Naive thymus-derived CD4-positive, alpha-beta T cell (primary cell): Measurements from ENCODE around the gene PI4KA. TPM values are rescaled to one million over a fixed set of nuclear protein-coding genes. Genes with fewer than 3 reads are reported as not detected.

Experiments
- ATAC-seq: fragments of 150-1000 bp; cut with Tn5 transposase; 2 replicates; pipeline ENCODE4 v1.10.0; 2021; ENCODE audit warnings: mild to moderate bottlenecking, moderate library complexity
- CTCF ChIA-PET: fragments of 350-600 bp; sonication (Branson Sonifier 250); formaldehyde crosslinking; loops from one replicate; lab custom pipeline; 2021; ENCODE audit warnings: antibody characterized with exemption; lab: Charles Lee
- POLR2A ChIA-PET: fragments of 350-600 bp; sonication (Branson Sonifier 250); formaldehyde crosslinking; loops from one replicate; lab custom pipeline; 2021; ENCODE audit warnings: antibody characterized with exemption, inconsistent platforms; lab: Charles Lee
- DNase-seq, 9 donors: peaks; one replicate each; pipeline versions ENCODE4 v3.0.0 to v3.0.0-alpha.2; 2020 to 2022; ENCODE audit warnings: mixed read lengths in 1 of 9
- H3K27ac ChIP-seq: one replicate; pipeline ENCODE4 v1.7.0; 2013; ENCODE audit warnings: mild to moderate bottlenecking, low read depth, low read length, moderate library complexity
- H3K27me3 ChIP-seq, 2 donors: one replicate each; pipeline ENCODE4 v1.7.0; 2013; ENCODE audit warnings: low read length in 2 of 2, mild to moderate bottlenecking in 2 of 2, moderate library complexity in 2 of 2; ENCODE audit not compliant: control insufficient read depth in 2 of 2, insufficient read depth in 2 of 2
- H3K36me3 ChIP-seq, 3 experiments: 1 replicate in 2 of 3; 2 replicates in 1 of 3; pipeline ENCODE4 v1.7.0; 2013; ENCODE audit warnings: low read length in 3 of 3, mild to moderate bottlenecking in 3 of 3, moderate library complexity in 1 of 3; ENCODE audit not compliant: insufficient read depth in 3 of 3, control insufficient read depth in 2 of 3
- H3K4me1 ChIP-seq, 2 donors: one replicate each; pipeline ENCODE4 v1.7.0; 2013; ENCODE audit warnings: low read length in 2 of 2, mild to moderate bottlenecking in 2 of 2, moderate library complexity in 1 of 2; ENCODE audit not compliant: control insufficient read depth in 2 of 2, insufficient read depth in 2 of 2
- H3K4me3 ChIP-seq: 2 replicates; pipeline ENCODE4 v1.7.0; 2013; ENCODE audit warnings: mild to moderate bottlenecking, low read length
- H3K9me3 ChIP-seq, 3 experiments: 1 replicate in 2 of 3; 2 replicates in 1 of 3; pipeline ENCODE4 v1.7.0; 2013; ENCODE audit warnings: low read length in 3 of 3; ENCODE audit not compliant: control insufficient read depth in 2 of 3
- H3K27ac Mint-ChIP-seq, 9 donors: one replicate each; pipeline ENCODE4 v1.8.0; 2020 to 2022; ENCODE audit warnings: mixed read lengths in 9 of 9, mild to moderate bottlenecking in 8 of 9, moderate library complexity in 5 of 9, inconsistent platforms in 2 of 9
- H3K27me3 Mint-ChIP-seq, 5 donors: one replicate each; pipeline ENCODE4 v1.8.0; 2021 to 2022; ENCODE audit warnings: mixed read lengths in 5 of 5, mild to moderate bottlenecking in 1 of 5
- H3K36me3 Mint-ChIP-seq, 5 donors: one replicate each; pipeline ENCODE4 v1.8.0; 2020 to 2022; ENCODE audit warnings: mixed read lengths in 5 of 5, mild to moderate bottlenecking in 3 of 5, inconsistent platforms in 1 of 5
- H3K4me1 Mint-ChIP-seq, 7 donors: one replicate each; pipeline ENCODE4 v1.8.0; 2020 to 2022; ENCODE audit warnings: mixed read lengths in 7 of 7, mild to moderate bottlenecking in 3 of 7, inconsistent platforms in 1 of 7
- H3K4me3 Mint-ChIP-seq, 10 donors: one replicate each; pipeline ENCODE4 v1.8.0; 2020 to 2022; ENCODE audit warnings: mild to moderate bottlenecking in 10 of 10, mixed read lengths in 10 of 10, moderate library complexity in 6 of 10, inconsistent platforms in 2 of 10
- H3K9me3 Mint-ChIP-seq, 11 donors: one replicate each; pipeline ENCODE4 v1.8.0; 2020 to 2022; ENCODE audit warnings: mixed read lengths in 11 of 11, mild to moderate bottlenecking in 4 of 11, inconsistent platforms in 1 of 11, moderate library complexity in 1 of 11
- intact Hi-C, 2 donors: fragments of 100-400 bp; cut with micrococcal nuclease; formaldehyde crosslinking; loops; one replicate each; pipeline ENCODE4 v1.15.1; 2023
- polyA plus RNA-seq, 2 donors: library from polyadenylated mRNA; unstranded; fragments of 300-500 nt; fragmentation: Illumina TruSeq; gene quantifications; one replicate each; pipeline ENCODE4 v1.2.3, GENCODE V29; 2021
- total RNA-seq, 6 experiments: library from RNA in 5 of 6; stranded (reverse) in 5 of 6; gene quantifications; 1 replicate in 5 of 6; 2 replicates in 1 of 6; pipeline ENCODE4 v1.2.3 and lab custom pipeline; 2021 to 2026

PI4KA gene
- total and polyA plus RNA-seq, 7 experiments from 2014 or later = 40.1 to 181 (median 156) TPM

DNA sequence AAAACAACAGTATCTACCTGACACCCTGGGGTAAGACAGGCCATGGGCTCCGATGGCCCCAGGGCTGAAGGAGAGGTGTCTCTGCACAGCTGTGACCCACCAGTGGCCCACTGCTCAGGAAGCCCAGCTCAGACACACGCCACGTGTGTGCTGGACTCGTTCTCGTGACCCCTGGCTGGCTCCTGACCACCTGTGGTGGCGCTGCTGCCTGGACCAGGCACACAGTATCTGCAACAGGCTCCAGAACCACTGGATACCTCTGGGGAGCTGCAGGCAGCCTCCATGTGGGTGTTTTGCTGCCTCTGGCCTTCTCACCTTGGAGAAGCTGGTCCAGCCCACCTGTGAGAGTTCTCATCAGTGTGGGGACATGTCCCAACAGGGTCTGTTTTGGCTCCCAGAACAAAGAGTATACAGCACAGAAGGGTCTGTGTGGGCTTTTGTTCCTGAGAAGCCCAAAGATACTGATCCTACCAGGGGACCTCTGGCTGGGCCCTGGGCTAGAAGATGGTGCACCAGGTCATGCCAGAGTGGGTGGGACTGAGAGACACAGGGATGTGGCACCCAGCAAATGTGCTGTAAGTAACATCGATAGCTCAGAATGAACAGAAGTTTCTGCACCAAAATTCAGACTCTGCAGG lies 106.4 kb downstream of the PI4KA start:
- POLR2A ChIA-PET = no interaction called here

DNA sequence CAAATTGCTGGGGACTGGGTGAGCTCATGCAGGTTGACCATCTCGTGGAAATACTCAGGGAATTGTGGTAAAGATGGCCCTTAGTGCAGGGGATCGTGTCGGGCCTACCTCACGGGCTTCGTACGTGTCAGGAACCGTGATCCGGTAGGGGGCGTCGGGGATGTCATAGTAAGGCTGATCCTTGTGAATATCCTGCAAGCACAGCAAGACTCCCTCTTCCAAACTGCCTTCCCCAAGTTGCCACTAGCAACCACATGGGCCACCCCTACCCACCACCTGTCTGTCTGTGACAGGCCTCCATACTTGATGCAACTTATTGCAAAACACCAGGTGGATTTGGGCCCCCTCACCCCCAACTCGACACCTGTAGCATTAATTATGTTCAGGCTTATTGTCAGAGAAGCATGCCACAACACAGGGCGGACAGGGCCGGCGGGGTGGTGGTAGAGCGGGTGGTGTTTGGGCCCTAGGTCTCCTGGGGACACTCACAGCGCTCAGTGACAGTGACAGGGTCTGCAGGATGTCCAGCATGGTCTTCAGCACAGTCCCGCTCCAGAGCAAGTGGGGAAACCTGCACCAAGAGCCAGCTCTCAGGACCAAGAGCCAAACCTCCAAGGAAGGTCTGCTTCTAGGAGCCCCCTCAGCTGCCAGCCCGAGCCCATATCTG lies 107.3 kb downstream of the PI4KA start:
- Mint-ChIP-seq H3K9me3 (no peaks in the 10 kb centered on the region), H3K4me3 (no peak overlapping the region), H3K27me3 (no peaks in the 10 kb centered on the region), H3K27ac (peak overlapping the region in 3 of 9 donors; percentile 36 to 68 (median 51)), H3K4me1 (peaks cover 0 to 2% (median 0%) of the 10 kb centered on the region in 7 donors), H3K36me3 (peaks cover 0 to 37% (median 6%) of the 10 kb centered on the region in 5 donors)
- Histone ChIP-seq H3K4me1 (no peaks in the 10 kb centered on the region), H3K27ac (no peak overlapping the region), H3K36me3 (peaks cover 0 to 71% (median 0%) of the 10 kb centered on the region in 3 experiments), H3K4me3 (no peak overlapping the region), H3K27me3 (no peaks in the 10 kb centered on the region), H3K9me3 (no peaks in the 10 kb centered on the region)
- ChIA-PET POLR2A (no interaction called here), CTCF (no interaction called here)
- ATAC-seq (no peak), DNase-seq (no peak)
- intact Hi-C loops = no loop called here

More for the DNA sequence above, 106.4 kb downstream of the PI4KA start:
- H3K27ac ChIP-seq = no peak overlapping the region
- DNase-seq (no peak), ATAC-seq (no peak)
- peaks cover 0 to 67% (median 0%) of the 10 kb centered on the region in 3 experiments for H3K36me3 ChIP-seq
- H3K9me3 ChIP-seq = no peaks in the 10 kb centered on the region
- CTCF ChIA-PET = interaction anchor here (0.6 kb wide), 1 partner anchor 343 kb away, joined by 3 read pairs; no protein-coding TSS in a partner anchor
- no peaks in the 10 kb centered on the region for H3K4me1 ChIP-seq
- H3K4me3 Mint-ChIP-seq = no peak overlapping the region
- no peaks in the 10 kb centered on the region for H3K27me3 Mint-ChIP-seq
- no peak overlapping the region for H3K27ac Mint-ChIP-seq
- H3K36me3 Mint-ChIP-seq = peaks cover 5 to 33% (median 8%) of the 10 kb centered on the region in 5 donors
- no peaks in the 10 kb centered on the region for H3K9me3 Mint-ChIP-seq
- no peak overlapping the region for H3K4me3 ChIP-seq
- no peaks in the 10 kb centered on the region for H3K27me3 ChIP-seq
- intact Hi-C loops = no loop called here
- peaks cover 0 to 2% (median 0%) of the 10 kb centered on the region in 7 donors for H3K4me1 Mint-ChIP-seq

DNA sequence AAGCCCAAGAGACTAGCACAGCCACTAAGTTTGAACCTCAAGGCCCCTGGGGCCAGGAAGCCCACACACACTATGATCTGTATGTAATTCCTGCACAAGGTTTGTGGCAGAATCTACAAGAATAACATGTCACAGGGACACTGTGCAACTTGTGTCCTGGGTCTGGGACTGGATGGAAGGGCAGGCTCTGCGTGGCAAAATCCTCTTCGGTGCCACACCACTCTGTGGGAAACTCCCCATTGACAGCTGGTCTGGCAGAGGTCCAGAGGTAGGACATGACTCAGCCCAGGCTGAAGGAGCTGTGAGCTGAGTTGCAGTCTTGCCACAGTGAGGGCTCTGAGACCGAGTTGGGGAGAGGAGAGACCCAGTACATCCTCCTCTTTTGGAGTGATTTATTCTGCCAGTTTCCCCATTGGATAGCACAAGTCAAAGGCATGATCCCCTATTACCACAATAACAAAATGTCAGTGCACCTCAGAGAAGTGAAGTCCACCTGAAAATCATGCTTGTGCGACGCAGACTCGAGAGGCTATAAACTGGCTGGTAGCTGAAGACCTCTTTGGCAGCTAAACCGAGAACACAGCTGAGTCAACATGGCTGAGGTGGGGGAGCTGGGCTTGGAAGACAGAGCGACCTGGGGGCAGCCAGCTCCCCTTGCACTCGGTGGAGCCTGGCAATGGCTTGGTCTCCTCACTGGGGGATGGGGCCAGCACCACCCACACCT lies 108.0 kb downstream of the PI4KA start:
- no peak for DNase-seq
- intact Hi-C loops = no loop called here
- Histone ChIP-seq H3K27ac (no peak overlapping the region), H3K27me3 (no peaks in the 10 kb centered on the region), H3K36me3 (peaks cover 0 to 74% (median 0%) of the 10 kb centered on the region in 3 experiments), H3K4me3 (no peak overlapping the region), H3K4me1 (no peaks in the 10 kb centered on the region), H3K9me3 (no peaks in the 10 kb centered on the region)
- POLR2A ChIA-PET = no interaction called here
- no peaks in the 10 kb centered on the region for H3K27me3 Mint-ChIP-seq
- peak overlapping the region in 5 of 9 donors; percentile 20 to 68 (median 36) for H3K27ac Mint-ChIP-seq
- peaks cover 0 to 2% (median 0%) of the 10 kb centered on the region in 7 donors for H3K4me1 Mint-ChIP-seq
- H3K9me3 Mint-ChIP-seq = no peaks in the 10 kb centered on the region
- H3K4me3 Mint-ChIP-seq = no peak overlapping the region
- H3K36me3 Mint-ChIP-seq = peaks cover 0 to 37% (median 6%) of the 10 kb centered on the region in 5 donors
- ATAC-seq = peak; percentile 68
- CTCF ChIA-PET = interaction anchor here (0.7 kb wide), 1 partner anchor 9 kb away, joined by 3 read pairs; no protein-coding TSS in a partner anchor

GRCh38 chr22:20749453-20749852 lies 109.2 kb downstream of the PI4KA start:
- Mint-ChIP-seq H3K9me3 (no peaks in the 10 kb centered on the region), H3K36me3 (peaks cover 0 to 37% (median 4%) of the 10 kb centered on the region in 5 donors), H3K4me3 (no peak overlapping the region), H3K4me1 (peaks cover 0 to 2% (median 0%) of the 10 kb centered on the region in 7 donors), H3K27me3 (no peaks in the 10 kb centered on the region), H3K27ac (peak overlapping the region in 2 of 9 donors; percentile 40 to 59)
- peaks cover 0 to 85% (median 0%) of the 10 kb centered on the region in 3 experiments for H3K36me3 ChIP-seq
- POLR2A ChIA-PET = no interaction called here
- no peaks in the 10 kb centered on the region for H3K27me3 ChIP-seq
- no peaks in the 10 kb centered on the region for H3K9me3 ChIP-seq
- CTCF ChIA-PET = no interaction called here
- intact Hi-C loops = no loop called here
- ATAC-seq = no peak
- DNase-seq = no peak
- no peaks in the 10 kb centered on the region for H3K4me1 ChIP-seq
- no peak overlapping the region for H3K27ac ChIP-seq
- no peak overlapping the region for H3K4me3 ChIP-seq

DNA sequence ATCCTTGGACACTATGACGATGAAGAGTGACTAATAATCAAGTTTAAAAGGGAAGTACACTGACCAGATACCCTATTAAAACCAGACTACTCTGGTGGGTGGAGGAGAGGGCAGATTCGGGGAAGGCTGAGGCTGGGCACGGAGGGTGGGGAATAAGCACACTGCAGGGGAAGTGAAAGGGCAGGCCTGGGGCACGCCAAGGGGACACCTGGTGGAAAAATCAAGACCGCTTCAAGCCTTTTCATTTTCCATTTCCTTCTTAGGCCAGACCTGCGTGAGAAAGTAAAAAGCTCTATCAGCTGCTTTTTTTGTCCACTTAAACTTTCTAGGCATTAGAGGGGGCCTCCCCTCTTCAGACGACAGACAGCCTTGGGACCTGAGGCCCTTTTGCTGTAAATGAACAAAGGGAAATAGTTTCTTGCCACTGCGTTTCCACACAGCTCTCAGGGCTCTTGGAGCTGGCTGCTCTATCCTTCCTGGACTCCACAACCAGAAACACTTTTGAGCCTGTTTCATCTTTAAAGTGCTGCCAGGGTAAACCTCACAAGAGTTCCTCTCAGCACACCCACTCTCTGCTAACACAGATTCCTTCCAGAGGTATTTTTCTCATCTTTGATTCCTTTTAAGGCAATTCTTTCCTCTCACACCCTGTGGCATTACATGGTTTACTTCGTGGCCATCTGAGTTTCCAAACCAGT lies 109.7 kb downstream of the PI4KA start:
- DNase-seq (no peak), ATAC-seq (peak; percentile 34)
- CTCF ChIA-PET = no interaction called here
- intact Hi-C loops = no loop called here
- Mint-ChIP-seq H3K27me3 (no peaks in the 10 kb centered on the region), H3K27ac (peak overlapping the region in 4 of 9 donors; percentile 38 to 59 (median 43)), H3K36me3 (peaks cover 0 to 32% (median 6%) of the 10 kb centered on the region in 5 donors), H3K4me1 (peaks cover 0 to 2% (median 0%) of the 10 kb centered on the region in 7 donors), H3K9me3 (no peaks in the 10 kb centered on the region), H3K4me3 (no peak overlapping the region)
- Histone ChIP-seq H3K27ac (no peak overlapping the region), H3K9me3 (no peaks in the 10 kb centered on the region), H3K36me3 (peaks cover 0 to 83% (median 0%) of the 10 kb centered on the region in 3 experiments), H3K4me1 (no peaks in the 10 kb centered on the region), H3K4me3 (no peak overlapping the region), H3K27me3 (no peaks in the 10 kb centered on the region)
- POLR2A ChIA-PET = no interaction called here

GRCh38 chr22:20748082-20748481 lies 110.5 kb downstream of the PI4KA start:
- Histone ChIP-seq H3K9me3 (no peaks in the 10 kb centered on the region), H3K36me3 (peaks cover 0 to 84% (median 0%) of the 10 kb centered on the region in 3 experiments), H3K4me1 (no peaks in the 10 kb centered on the region), H3K27ac (no peak overlapping the region), H3K27me3 (no peaks in the 10 kb centered on the region), H3K4me3 (no peak overlapping the region)
- Mint-ChIP-seq H3K9me3 (no peaks in the 10 kb centered on the region), H3K27ac (peak overlapping the region in 1 of 9 donors; percentile 17), H3K4me3 (no peak overlapping the region), H3K4me1 (peaks cover 0 to 2% (median 0%) of the 10 kb centered on the region in 7 donors), H3K36me3 (peaks cover 0 to 25% (median 6%) of the 10 kb centered on the region in 5 donors), H3K27me3 (no peaks in the 10 kb centered on the region)
- no peak for DNase-seq
- no peak for ATAC-seq
- CTCF ChIA-PET = no interaction called here
- POLR2A ChIA-PET = no interaction called here
- intact Hi-C loops = no loop called here
